ENCODE results near the gene CNP. TPM values are rescaled to one million over a fixed set of nuclear protein-coding genes. Genes with fewer than 3 reads are reported as not detected.

Gene CNP
- total RNA-seq, 1 experiment from 2014 or later: 39.5 TPM

Other genes with a start within 250 kb of the CNP start
- 0.11 TPM in 1 of 2 replicates, not detected in the other for gene HAP1, start 232.2 kb upstream of the CNP start, total RNA-seq (2014; rRNA removed; shearing (Covaris generic))
- 32.6 and 36.3 TPM in 2 replicates for gene JUP, start 180.1 kb upstream of the CNP start, total RNA-seq (2014; rRNA removed; shearing (Covaris generic))
- gene P3H4, start 154.8 kb upstream of the CNP start, total RNA-seq (2014; rRNA removed; shearing (Covaris generic)): 44.4 and 60.9 TPM in 2 replicates
- 123 and 139 TPM in 2 replicates for gene FKBP10, start 153.8 kb upstream of the CNP start, total RNA-seq (2014; rRNA removed; shearing (Covaris generic))
- 67.6 and 79.3 TPM in 2 replicates for gene NT5C3B, start 130.6 kb upstream of the CNP start, total RNA-seq (2014; rRNA removed; shearing (Covaris generic))
- 0.74 TPM in 1 of 2 replicates, not detected in the other for gene KLHL10, start 129.0 kb upstream of the CNP start, total RNA-seq (2014; rRNA removed; shearing (Covaris generic))
- 26.8 and 27.8 TPM in 2 replicates for gene KLHL11, start 101.4 kb upstream of the CNP start, total RNA-seq (2014; rRNA removed; shearing (Covaris generic))
- 115 and 124 TPM in 2 replicates for gene ACLY, start 47.8 kb upstream of the CNP start, total RNA-seq (2014; rRNA removed; shearing (Covaris generic))
- 0.42 and 2.8 TPM in 2 replicates for gene ODAD4, start 36.2 kb upstream of the CNP start, total RNA-seq (2014; rRNA removed; shearing (Covaris generic))
- gene DNAJC7, start 50.6 kb downstream of the CNP start, total RNA-seq (2014; rRNA removed; shearing (Covaris generic)): 148 and 155 TPM in 2 replicates
- gene NKIRAS2, start 53.3 kb downstream of the CNP start, total RNA-seq (2014; rRNA removed; shearing (Covaris generic)): 40.7 and 42.1 TPM in 2 replicates
- 0.23 and 0.30 TPM in 2 replicates for gene C17orf113, start 83.8 kb downstream of the CNP start, total RNA-seq (2014; rRNA removed; shearing (Covaris generic))
- 0.34 and 0.63 TPM in 2 replicates for gene ZNF385C, start 131.7 kb downstream of the CNP start, total RNA-seq (2014; rRNA removed; shearing (Covaris generic))
- gene DHX58, start 145.9 kb downstream of the CNP start, total RNA-seq (2014; rRNA removed; shearing (Covaris generic)): 1.3 and 3.1 TPM in 2 replicates
- 2.9 and 4.9 TPM in 2 replicates for gene KAT2A, start 154.6 kb downstream of the CNP start, total RNA-seq (2014; rRNA removed; shearing (Covaris generic))
- 0.06 TPM in 1 of 2 replicates, not detected in the other for gene HSPB9, start 156.0 kb downstream of the CNP start, total RNA-seq (2014; rRNA removed; shearing (Covaris generic))
- 62.4 and 66.9 TPM in 2 replicates for gene RAB5C, start 188.2 kb downstream of the CNP start, total RNA-seq (2014; rRNA removed; shearing (Covaris generic))
- under 0.01 TPM in 1 of 2 replicates, not detected in the other for gene KCNH4, start 214.3 kb downstream of the CNP start, total RNA-seq (2014; rRNA removed; shearing (Covaris generic))
- gene HCRT, start 218.7 kb downstream of the CNP start, total RNA-seq (2014; rRNA removed; shearing (Covaris generic)): not detected in 2 replicates
- gene GHDC, start 227.7 kb downstream of the CNP start, total RNA-seq (2014; rRNA removed; shearing (Covaris generic)): 1.8 and 2.8 TPM in 2 replicates